ENCODE results near the gene HERC3.

Gene HERC3

DNA sequence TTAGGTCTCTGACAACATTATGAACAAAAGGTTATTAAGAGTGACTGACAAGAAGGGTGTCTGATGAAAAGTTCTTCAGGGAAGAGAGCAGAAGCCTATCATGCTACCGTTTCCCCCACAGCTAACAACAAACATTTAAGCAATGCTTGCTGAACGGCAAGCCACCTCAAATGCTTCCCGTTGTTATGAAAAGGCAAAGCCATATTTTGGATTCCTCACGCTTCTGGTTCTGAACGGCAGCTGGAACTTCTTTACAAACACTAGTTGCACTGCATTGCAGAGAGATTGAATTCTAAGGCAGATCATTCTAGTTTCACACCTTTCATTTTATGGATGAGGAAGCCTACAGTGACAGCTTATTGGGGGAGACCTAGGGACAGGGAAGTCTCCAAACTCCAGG lies 153.9 kb downstream of the HERC3 start:
- H3K27ac ChIP-seq (replicated peaks): no peak overlapping the region
- no peaks in the 10 kb centered on the region for H3K27me3 ChIP-seq (ENCODE audit: insufficient read depth, poor library complexity, severe bottlenecking)
- TF ChIP-seq REST (IDR thresholded peaks at IDR 0.05; ENCODE audit: insufficient replicate concordance, low read depth) (no peak), SPI1 (IDR thresholded peaks at IDR 0.05; ENCODE audit: borderline replicate concordance, low read depth) (no peak), GABPA (IDR thresholded peaks at IDR 0.05; ENCODE audit: low read depth) (no peak), POLR2AphosphoS5 (IDR thresholded peaks at IDR 0.05; ENCODE audit: low read depth) (no peak)
- TF ChIP-seq, protein P1, sequence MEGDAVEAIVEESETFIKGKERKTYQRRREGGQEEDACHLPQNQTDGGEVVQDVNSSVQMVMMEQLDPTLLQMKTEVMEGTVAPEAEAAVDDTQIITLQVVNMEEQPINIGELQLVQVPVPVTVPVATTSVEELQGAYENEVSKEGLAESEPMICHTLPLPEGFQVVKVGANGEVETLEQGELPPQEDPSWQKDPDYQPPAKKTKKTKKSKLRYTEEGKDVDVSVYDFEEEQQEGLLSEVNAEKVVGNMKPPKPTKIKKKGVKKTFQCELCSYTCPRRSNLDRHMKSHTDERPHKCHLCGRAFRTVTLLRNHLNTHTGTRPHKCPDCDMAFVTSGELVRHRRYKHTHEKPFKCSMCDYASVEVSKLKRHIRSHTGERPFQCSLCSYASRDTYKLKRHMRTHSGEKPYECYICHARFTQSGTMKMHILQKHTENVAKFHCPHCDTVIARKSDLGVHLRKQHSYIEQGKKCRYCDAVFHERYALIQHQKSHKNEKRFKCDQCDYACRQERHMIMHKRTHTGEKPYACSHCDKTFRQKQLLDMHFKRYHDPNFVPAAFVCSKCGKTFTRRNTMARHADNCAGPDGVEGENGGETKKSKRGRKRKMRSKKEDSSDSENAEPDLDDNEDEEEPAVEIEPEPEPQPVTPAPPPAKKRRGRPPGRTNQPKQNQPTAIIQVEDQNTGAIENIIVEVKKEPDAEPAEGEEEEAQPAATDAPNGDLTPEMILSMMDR (IDR thresholded peaks at IDR 0.05; ENCODE audit: insufficient read depth, low read length): no peak
- no peak for DNase-seq (ENCODE audit: low read depth in 1 of 2, low spot score in 1 of 2)
- H3K4me3 ChIP-seq (replicated peaks; ENCODE audit: insufficient read depth, low read length): no peak overlapping the region

GRCh38 chr4:88747351-88747750 lies 155.1 kb downstream of the HERC3 start:
- no peak for DNase-seq (ENCODE audit: low read depth in 1 of 2, low spot score in 1 of 2)
- no peak overlapping the region for H3K4me3 ChIP-seq (replicated peaks; ENCODE audit: insufficient read depth, low read length)
- TF ChIP-seq SPI1 (IDR thresholded peaks at IDR 0.05; ENCODE audit: borderline replicate concordance, low read depth) (no peak), POLR2AphosphoS5 (IDR thresholded peaks at IDR 0.05; ENCODE audit: low read depth) (no peak), GABPA (IDR thresholded peaks at IDR 0.05; ENCODE audit: low read depth) (no peak), REST (IDR thresholded peaks at IDR 0.05; ENCODE audit: insufficient replicate concordance, low read depth) (no peak)
- TF ChIP-seq, protein P1 (IDR thresholded peaks at IDR 0.05; ENCODE audit: insufficient read depth, low read length): no peak
- H3K27me3 ChIP-seq (ENCODE audit: insufficient read depth, poor library complexity, severe bottlenecking): no peaks in the 10 kb centered on the region
- H3K27ac ChIP-seq (replicated peaks): no peak overlapping the region

DNA sequence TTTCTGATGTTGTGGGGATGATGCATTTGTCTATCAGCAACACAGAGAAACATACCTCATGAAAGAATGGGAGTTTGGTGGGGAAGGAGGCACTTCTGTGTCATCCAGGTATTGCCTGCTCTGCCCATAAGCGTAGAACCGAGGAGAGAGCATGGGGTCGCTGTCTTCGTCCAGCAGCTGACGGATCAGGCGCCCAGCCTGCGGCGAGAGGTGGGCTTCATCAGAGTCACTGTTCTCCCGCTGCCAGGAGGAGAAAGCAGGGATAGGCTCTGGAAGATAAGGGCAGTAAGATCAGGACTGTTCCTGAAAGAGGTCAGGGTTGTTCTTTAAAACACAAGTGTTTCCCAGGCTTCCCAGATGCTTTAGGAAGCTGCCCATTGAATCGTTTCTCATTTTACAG lies 158.1 kb downstream of the HERC3 start:
- no peak overlapping the region for H3K27ac ChIP-seq (replicated peaks)
- no peaks in the 10 kb centered on the region for H3K27me3 ChIP-seq (ENCODE audit: insufficient read depth, poor library complexity, severe bottlenecking)
- DNase-seq (ENCODE audit: low read depth in 1 of 2, low spot score in 1 of 2): no peak
- no peak for TF ChIP-seq GABPA (IDR thresholded peaks at IDR 0.05; ENCODE audit: low read depth)
- no peak overlapping the region for H3K4me3 ChIP-seq (replicated peaks; ENCODE audit: insufficient read depth, low read length)

DNA sequence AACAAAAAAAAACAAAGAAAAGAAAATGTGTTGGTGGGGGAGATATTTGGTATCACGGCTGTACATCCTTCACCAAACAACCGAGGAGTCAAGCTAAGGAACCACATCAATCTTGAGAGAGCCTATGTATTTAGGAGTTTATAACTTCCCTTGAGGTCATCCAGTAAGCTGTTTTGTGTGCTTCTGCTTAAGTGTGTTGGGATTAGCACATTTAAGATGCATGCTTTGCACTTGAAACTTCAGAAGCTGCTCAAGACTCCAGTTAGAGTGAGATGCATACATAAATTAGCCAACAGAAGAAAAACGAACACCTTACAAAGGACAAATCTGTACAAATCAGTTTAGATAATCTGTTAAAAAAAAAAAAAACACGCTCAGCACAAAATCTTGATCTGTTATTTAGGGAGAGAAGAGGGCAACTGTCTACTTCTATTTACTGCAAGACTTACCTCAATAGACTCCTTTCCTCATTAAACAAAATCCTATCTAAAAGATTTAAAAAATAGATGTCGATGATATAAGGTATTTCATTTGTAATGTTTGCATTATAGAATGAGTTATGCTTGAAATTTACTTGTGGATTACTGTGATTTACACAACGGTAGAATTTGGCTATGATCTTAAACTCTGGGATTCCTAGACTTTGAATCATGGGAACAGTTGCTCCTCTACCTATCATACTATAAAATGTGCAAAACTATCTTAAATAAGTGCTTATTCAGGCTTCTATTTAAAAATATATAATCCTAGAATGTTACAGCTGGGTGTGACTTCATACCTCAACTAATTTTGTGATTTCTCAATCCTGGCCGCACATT lies 159.2 kb downstream of the HERC3 start:
- TF ChIP-seq, protein P1 (IDR thresholded peaks at IDR 0.05; ENCODE audit: insufficient read depth, low read length): no peak
- TF ChIP-seq GABPA (IDR thresholded peaks at IDR 0.05; ENCODE audit: low read depth) (no peak), REST (IDR thresholded peaks at IDR 0.05; ENCODE audit: insufficient replicate concordance, low read depth) (no peak), SPI1 (IDR thresholded peaks at IDR 0.05; ENCODE audit: borderline replicate concordance, low read depth) (no peak), POLR2AphosphoS5 (IDR thresholded peaks at IDR 0.05; ENCODE audit: low read depth) (no peak)
- H3K27me3 ChIP-seq (ENCODE audit: insufficient read depth, poor library complexity, severe bottlenecking): no peaks in the 10 kb centered on the region
- no peak overlapping the region for H3K4me3 ChIP-seq (replicated peaks; ENCODE audit: insufficient read depth, low read length)
- DNase-seq (ENCODE audit: low read depth in 1 of 2, low spot score in 1 of 2): no peak
- no peak overlapping the region for H3K27ac ChIP-seq (replicated peaks)

Data from HL-60 (cell line).